ENCODE results near the gene DPCD. TPM values are rescaled to one million over a fixed set of nuclear protein-coding genes. Genes with fewer than 3 reads are reported as not detected.
"Not testable (repeated sequence)": the region's sequence is repeated elsewhere in the genome, so short reads cannot be mapped to it uniquely, and the experiment has no call there.

DPCD gene
- total RNA-seq, 2 donors from 2014 or later: 9.2 to 16.6 TPM

GRCh38 chr10:101579516-101579870 is 8.6 kb upstream of the DPCD start:
- TF ChIP-seq CTCF (IDR thresholded peaks at IDR 0.05) (no peak), POLR2A (IDR thresholded peaks at IDR 0.05) (no peak)
- no peak overlapping the region for H3K4me3 ChIP-seq
- WGBS, 2 donors: 94 to 100% methylated on average over 1 to 12 of the region's 12 CpGs
- H3K27ac ChIP-seq: no peak overlapping the region
- ATAC-seq (no peak), DNase-seq (no peak)
- intact Hi-C loops (cut with DNase I): no loop called here
- H3K4me1 ChIP-seq: no peaks in the 10 kb centered on the region
- H3K27me3 ChIP-seq: no peaks in the 10 kb centered on the region
- no peaks in the 10 kb centered on the region for H3K9me3 ChIP-seq
- no peaks in the 10 kb centered on the region for H3K36me3 ChIP-seq (replicated peaks in 1 of 2; ENCODE audit: insufficient read depth in 1 of 2, low read depth in 2 of 2)

- no peak for DNase-seq
- 87 to 90% methylated on average over 7 to 10 of the region's 10 CpGs for WGBS, 2 donors
- ATAC-seq: no peak
Measured at GRCh38 chr10:101580486-101581399, 7.4 kb upstream of the DPCD start.

GRCh38 chr10:101585841-101586240 is 2.3 kb upstream of the DPCD start:
- no peaks in the 10 kb centered on the region for H3K9me3 ChIP-seq
- intact Hi-C loops (cut with DNase I): no loop called here
- no peak overlapping the region for H3K4me3 ChIP-seq
- no peaks in the 10 kb centered on the region for H3K36me3 ChIP-seq (replicated peaks in 1 of 2; ENCODE audit: insufficient read depth in 1 of 2, low read depth in 2 of 2)
- 96 to 100% methylated on average over 7 to 9 of the region's 9 CpGs for WGBS, 2 donors
- H3K27ac ChIP-seq: no peak overlapping the region
- DNase-seq (no peak), ATAC-seq (no peak)
- TF ChIP-seq POLR2A (IDR thresholded peaks at IDR 0.05): no peak
- no peak for TF ChIP-seq CTCF (IDR thresholded peaks at IDR 0.05)
- peaks cover 19% of the 10 kb centered on the region for H3K4me1 ChIP-seq
- no peaks in the 10 kb centered on the region for H3K27me3 ChIP-seq

More at GRCh38 chr10:101580486-101581399, 7.4 kb upstream of the DPCD start:
- Histone ChIP-seq H3K36me3 (replicated peaks in 1 of 2; ENCODE audit: insufficient read depth in 1 of 2, low read depth in 2 of 2) (no peaks in the 10 kb centered on the region), H3K27me3 (no peaks in the 10 kb centered on the region), H3K4me3 (no peak overlapping the region), H3K4me1 (no peaks in the 10 kb centered on the region), H3K9me3 (no peaks in the 10 kb centered on the region), H3K27ac (no peak overlapping the region)
- intact Hi-C loops (cut with DNase I): no loop called here
- TF ChIP-seq CTCF (IDR thresholded peaks at IDR 0.05): no peak
- TF ChIP-seq POLR2A (IDR thresholded peaks at IDR 0.05): no peak

- TF ChIP-seq POLR2A (IDR thresholded peaks at IDR 0.05) (no peak), CTCF (IDR thresholded peaks at IDR 0.05) (no peak)
- peak overlapping the region in 1 of 2 donors; percentile 75 for H3K4me3 ChIP-seq
- H3K27ac ChIP-seq: no peak overlapping the region
- intact Hi-C loops (cut with DNase I): no loop called here
- ATAC-seq (no peak), DNase-seq (no peak)
- H3K9me3 ChIP-seq: no peaks in the 10 kb centered on the region
- WGBS, 2 donors: 59 to 64% methylated on average over 5 of the region's 5 CpGs
- H3K27me3 ChIP-seq: no peaks in the 10 kb centered on the region
- peaks cover 19% of the 10 kb centered on the region for H3K4me1 ChIP-seq
- H3K36me3 ChIP-seq (replicated peaks in 1 of 2; ENCODE audit: insufficient read depth in 1 of 2, low read depth in 2 of 2): no peaks in the 10 kb centered on the region
Measured at GRCh38 chr10:101588879-101589278, 758 bp downstream of the DPCD start.

- DNase-seq; H3K27me3 ChIP-seq; ATAC-seq; H3K36me3 ChIP-seq (replicated peaks in 1 of 2; ENCODE audit: insufficient read depth in 1 of 2, low read depth in 2 of 2); H3K4me1 ChIP-seq; intact Hi-C loops (cut with DNase I); H3K9me3 ChIP-seq; H3K4me3 ChIP-seq; H3K27ac ChIP-seq: not testable (repeated sequence)
- 72 to 88% methylated on average over 2 of the region's 2 CpGs for WGBS, 2 donors
Measured at GRCh38 chr10:101593331-101593730, 5.2 kb downstream of the DPCD start.
